ENCODE data around the gene C6orf58.

- TF ChIP-seq EZH2 (IDR thresholded peaks at IDR 0.05) (no peak), CTCF (IDR thresholded peaks at IDR 0.05 in 2 of 3, conservative IDR thresholded peaks at IDR 0.05 in 1 of 3; ENCODE audit: borderline replicate concordance in 1 of 3, insufficient read depth in 1 of 3, low read depth in 2 of 3, low read length in 2 of 3) (no peak), SRF (IDR thresholded peaks at IDR 0.05; ENCODE audit: low read depth) (no peak), POLR2AphosphoS5 (IDR thresholded peaks at IDR 0.05; ENCODE audit: low read depth, low read length) (no peak), POLR2A (IDR thresholded peaks at IDR 0.05; ENCODE audit: borderline replicate concordance, extremely low read depth, insufficient read depth, insufficient read length) (no peak)
Observed at GRCh38 chr6:127564761-127565160, 12.2 kb upstream of the C6orf58 start.

Data from HCT116 (cell line).